ENCODE data around the gene CXCR4. TPM values are rescaled to one million over a fixed set of nuclear protein-coding genes. Genes with fewer than 3 reads are reported as not detected.

Gene CXCR4
- 0.50 and 1.6 TPM in 2 replicates for polyA plus RNA-seq
- 0.97 and 1.0 TPM in 2 replicates for polyA minus RNA-seq

DNA sequence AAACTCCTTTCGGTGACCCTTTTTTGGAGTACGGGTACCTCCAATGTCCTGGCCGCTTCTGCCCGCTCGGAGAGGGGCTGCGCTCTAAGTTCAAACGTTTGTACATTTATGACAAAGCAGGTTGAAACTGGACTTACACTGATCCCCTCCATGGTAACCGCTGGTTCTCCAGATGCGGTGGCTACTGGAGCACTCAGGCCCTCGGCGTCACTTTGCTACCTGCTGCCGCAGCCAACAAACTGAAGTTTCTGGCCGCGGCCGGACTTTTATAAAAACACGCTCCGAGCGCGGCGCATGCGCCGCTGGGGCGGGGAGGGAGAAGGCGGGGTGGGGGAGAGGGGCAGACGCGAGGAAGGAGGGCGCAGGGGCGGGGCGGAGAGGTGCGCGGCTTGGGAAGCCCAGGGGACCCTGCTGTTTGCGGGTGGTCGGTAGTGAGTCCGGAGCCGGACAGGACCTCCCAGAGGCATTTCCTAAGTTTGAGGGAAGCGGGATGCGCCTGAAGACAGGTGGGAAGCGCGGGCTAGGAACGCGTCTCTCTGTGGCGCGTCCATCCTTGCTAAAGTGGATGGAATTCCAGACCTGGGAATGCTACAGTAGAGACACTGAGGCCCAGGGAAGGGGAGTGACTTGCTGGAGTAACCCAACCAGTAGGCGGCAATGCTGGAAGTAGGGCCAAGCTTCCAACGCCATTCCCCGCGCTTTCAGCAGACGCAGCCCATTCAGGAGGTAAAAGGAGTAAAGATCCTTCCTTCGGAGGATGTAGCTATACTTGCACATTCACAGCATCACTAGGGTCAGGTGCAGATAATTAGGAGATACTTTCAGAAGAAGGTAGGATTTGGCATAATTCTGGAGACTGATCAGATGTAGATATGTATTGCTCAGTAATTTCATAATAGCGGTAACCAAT is at the start of gene CXCR4:
TSS of gene CXCR4 (minus strand) at position 241 of the 910 bp plus-strand sequence. CDS start at position 152, 89 bp downstream.
- no peaks in the 10 kb centered on the region for H3K9me2 ChIP-seq (ENCODE audit: insufficient read depth, low read length)
- H3K9ac ChIP-seq (ENCODE audit: low read length), result no peak within 1 kb of the TSS
- peak within 1 kb of the TSS; percentile 74 for H3K4me3 ChIP-seq (ENCODE audit: low read length)
- no peaks in the 10 kb centered on the region for H3K36me3 ChIP-seq (ENCODE audit: insufficient read depth, low read length)
- H4K20me1 ChIP-seq (ENCODE audit: insufficient read depth), result no peaks in the 10 kb centered on the region
- no peak within 1 kb of the TSS for H2AFZ ChIP-seq (ENCODE audit: low read depth, low read length)
- H3F3A ChIP-seq (ENCODE audit: insufficient read depth, low read length, poor library complexity, severe bottlenecking), result no peaks in the 10 kb centered on the region
- no peaks in the 10 kb centered on the region for H3K9me3 ChIP-seq (ENCODE audit: low read length)
- no peak within 1 kb of the TSS for H3K27ac ChIP-seq (ENCODE audit: low read length)
- TF ChIP-seq SMC3 (conservative IDR thresholded peaks at IDR 0.05; ENCODE audit: poor library complexity) (peak; percentile 23), POLR2AphosphoS5 (IDR thresholded peaks at IDR 0.05) (peak; percentile 5), CTCF (IDR thresholded peaks at IDR 0.05; ENCODE audit: poor library complexity, severe bottlenecking) (peak; percentile 49), EP300 (conservative IDR thresholded peaks at IDR 0.05; ENCODE audit: poor library complexity, severe bottlenecking) (no peak)
- H3K79me2 ChIP-seq (replicated peaks; ENCODE audit: insufficient read depth, low read length), result no peaks in the 10 kb centered on the region
- H3K27me3 ChIP-seq (ENCODE audit: insufficient read depth, low read depth, low read length), result peaks cover 55% of the 10 kb centered on the region
- peak within 1 kb of the TSS; percentile 95 for H3K4me2 ChIP-seq (ENCODE audit: low read length)

- Histone ChIP-seq H3K4me2 (ENCODE audit: low read length) (no peak overlapping the region), H3K9me3 (ENCODE audit: low read length) (no peaks in the 10 kb centered on the region), H3K27me3 (ENCODE audit: insufficient read depth, low read depth, low read length) (no peaks in the 10 kb centered on the region), H3F3A (ENCODE audit: insufficient read depth, low read length, poor library complexity, severe bottlenecking) (no peaks in the 10 kb centered on the region), H4K20me1 (ENCODE audit: insufficient read depth) (no peaks in the 10 kb centered on the region), H3K27ac (ENCODE audit: low read length) (no peak overlapping the region), H2AFZ (ENCODE audit: low read depth, low read length) (no peak overlapping the region), H3K9me2 (ENCODE audit: insufficient read depth, low read length) (no peaks in the 10 kb centered on the region), H3K79me2 (replicated peaks; ENCODE audit: insufficient read depth, low read length) (no peaks in the 10 kb centered on the region), H3K9ac (ENCODE audit: low read length) (no peak overlapping the region), H3K4me3 (ENCODE audit: low read length) (no peak overlapping the region), H3K36me3 (ENCODE audit: insufficient read depth, low read length) (no peaks in the 10 kb centered on the region)
- no peak for TF ChIP-seq CTCF (IDR thresholded peaks at IDR 0.05; ENCODE audit: poor library complexity, severe bottlenecking)
Measured at GRCh38 chr2:136164280-136164776, 46.4 kb upstream of the CXCR4 start.

DNA sequence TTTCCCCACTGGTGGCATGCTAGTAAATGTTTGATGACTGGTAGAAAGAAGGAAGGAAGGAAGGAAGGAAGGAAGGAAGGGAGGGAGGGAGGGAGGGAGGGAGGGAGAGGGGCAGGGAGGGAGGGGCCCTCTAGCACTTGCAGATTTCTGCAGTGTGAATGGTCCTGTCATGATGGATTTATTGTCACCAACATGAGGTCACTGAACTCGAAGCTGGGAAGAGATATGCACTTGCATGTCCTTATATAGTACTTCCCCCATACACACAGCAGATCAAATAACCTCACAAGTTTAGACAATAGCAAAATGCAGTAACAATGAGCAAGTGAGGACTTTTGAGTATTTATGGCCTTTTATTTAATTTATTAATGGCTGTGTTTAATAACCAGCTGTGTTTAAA is 44.5 kb upstream of the CXCR4 start:
- H3F3A ChIP-seq (ENCODE audit: insufficient read depth, low read length, poor library complexity, severe bottlenecking), result no peaks in the 10 kb centered on the region
- no peak overlapping the region for H3K27ac ChIP-seq (ENCODE audit: low read length)
- no peak overlapping the region for H2AFZ ChIP-seq (ENCODE audit: low read depth, low read length)

More for the DNA sequence above, 44.5 kb upstream of the CXCR4 start:
- Histone ChIP-seq H3K27me3 (ENCODE audit: insufficient read depth, low read depth, low read length) (no peaks in the 10 kb centered on the region), H3K9ac (ENCODE audit: low read length) (no peak overlapping the region), H3K4me2 (ENCODE audit: low read length) (no peak overlapping the region), H4K20me1 (ENCODE audit: insufficient read depth) (no peaks in the 10 kb centered on the region), H3K9me3 (ENCODE audit: low read length) (no peaks in the 10 kb centered on the region), H3K36me3 (ENCODE audit: insufficient read depth, low read length) (no peaks in the 10 kb centered on the region), H3K79me2 (replicated peaks; ENCODE audit: insufficient read depth, low read length) (no peaks in the 10 kb centered on the region), H3K4me3 (ENCODE audit: low read length) (no peak overlapping the region), H3K9me2 (ENCODE audit: insufficient read depth, low read length) (no peaks in the 10 kb centered on the region)
- no peak for TF ChIP-seq EZH2 (IDR thresholded peaks at IDR 0.05; ENCODE audit: borderline replicate concordance, insufficient read depth, low read length, poor library complexity, severe bottlenecking)
- TF ChIP-seq SMC3 (conservative IDR thresholded peaks at IDR 0.05; ENCODE audit: poor library complexity), result no peak
- no peak for TF ChIP-seq EP300 (conservative IDR thresholded peaks at IDR 0.05; ENCODE audit: poor library complexity, severe bottlenecking)
- TF ChIP-seq MXI1 (conservative IDR thresholded peaks at IDR 0.05; ENCODE audit: poor library complexity, severe bottlenecking), result no peak
- no peak for TF ChIP-seq RAD21 (conservative IDR thresholded peaks at IDR 0.05)
- no peak for TF ChIP-seq POLR2AphosphoS5 (IDR thresholded peaks at IDR 0.05)
- TF ChIP-seq CTCF (IDR thresholded peaks at IDR 0.05; ENCODE audit: poor library complexity, severe bottlenecking), result no peak
